HepG2 (cell line): ENCODE data around the gene RFXAP. TPM values are rescaled to one million over a fixed set of nuclear protein-coding genes. Genes with fewer than 3 reads are reported as not detected.

ENCODE experiments used
- ATAC-seq: fragments of 200-7000 bp; cut with Tn5 transposase; 3 replicates; pipeline ENCODE4 v1.9.1; 2020; ENCODE audit warnings: mild to moderate bottlenecking, moderate library complexity
- BruUV-seq: library from RNA; stranded (reverse); fragments of 400-500 nt; replicated peaks from 2 replicates; lab custom pipeline; 2021; lab: Mats Ljungman, UMichigan
- CTCF ChIA-PET: fragments of 300-600 bp; formaldehyde crosslinking; extraction: SDS; loops from one replicate; lab custom pipeline; 2021; ENCODE audit warnings: low total read pairs, inconsistent platforms, low intra/inter-chr PET ratio; lab: Yijun Ruan, JAX
- POLR2A ChIA-PET: fragments of 350-600 bp; sonication (Branson Sonifier 250); formaldehyde crosslinking; loops from one replicate; lab custom pipeline; 2020; ENCODE audit warnings: antibody characterized with exemption, inconsistent platforms; lab: Yijun Ruan, JAX
- DNase-seq: peaks from one replicate; pipeline ENCODE4 v3.0.0-alpha.2; 2015; ENCODE audit warnings: low spot score
- FAIRE-seq: peaks from 3 replicates; lab custom pipeline; 2011; peaks lifted over from hg19 to GRCh38; lab: Jason Lieb, UNC
- H2AFZ ChIP-seq: one replicate; pipeline ENCODE4 v1.6.1; 2011; ENCODE audit warnings: low read length, inconsistent platforms
- H3K27ac ChIP-seq: fragments of 300-600 bp; 3 replicates; pipeline ENCODE4 v1.8.0; 2011; ENCODE audit warnings: mixed run types, mild to moderate bottlenecking, mixed read lengths, low read length, inconsistent platforms; ENCODE audit not compliant: insufficient read depth; ENCODE audit errors: extremely low read length
- H3K27me3 ChIP-seq, 2 experiments: fragments of 200-600 bp in 1 of 2; 2 replicates in 1 of 2; 3 replicates in 1 of 2; pipeline versions ENCODE4 v1.6.0 to v1.8.0; 2011; ENCODE audit warnings: low read length in 2 of 2, mild to moderate bottlenecking in 2 of 2, moderate library complexity in 2 of 2, inconsistent platforms in 1 of 2; ENCODE audit not compliant: insufficient read depth in 2 of 2, control insufficient read depth in 1 of 2
- H3K36me3 ChIP-seq, 2 experiments: fragments of 200-600 bp in 1 of 2; replicated peaks in 1 of 2; 2 replicates in 1 of 2; 3 replicates in 1 of 2; pipeline versions ENCODE4 v1.5.1 to v1.8.0; 2011; ENCODE audit warnings: low read length in 2 of 2, inconsistent platforms in 1 of 2; ENCODE audit not compliant: insufficient read depth in 2 of 2, control insufficient read depth in 1 of 2
- H3K4me1 ChIP-seq: 2 replicates; pipeline ENCODE4 v1.5.1; 2012; ENCODE audit warnings: low read length, inconsistent platforms; ENCODE audit not compliant: insufficient read depth
- H3K4me2 ChIP-seq: 2 replicates; pipeline ENCODE4 v1.6.0; 2011; ENCODE audit warnings: low read depth, low read length, inconsistent platforms
- H3K4me3 ChIP-seq, 3 experiments: fragments of 200-600 bp in 1 of 3; sonication (generic), shearing (Covaris generic) in 1 of 3; replicated peaks in 1 of 3; 2 replicates each; pipeline ENCODE4 v1.5.1; 2011 to 2016; ENCODE audit warnings: low read length in 3 of 3, inconsistent platforms in 2 of 3, low read depth in 2 of 3, mild to moderate bottlenecking in 2 of 3, control low read depth in 1 of 3, mixed read lengths in 1 of 3; ENCODE audit not compliant: insufficient read depth in 1 of 3
- H3K79me2 ChIP-seq: one replicate; pipeline ENCODE4 v1.6.1; 2011; ENCODE audit warnings: low read length, inconsistent platforms; ENCODE audit not compliant: insufficient read depth
- H3K9ac ChIP-seq: 2 replicates; pipeline ENCODE4 v1.6.0; 2011; ENCODE audit warnings: mild to moderate bottlenecking, low read depth, low read length, inconsistent platforms; ENCODE audit not compliant: insufficient read depth
- H3K9me3 ChIP-seq: 2 replicates; pipeline ENCODE4 v1.5.1; 2012; ENCODE audit warnings: mild to moderate bottlenecking, low read length
- H4K20me1 ChIP-seq: 2 replicates; pipeline ENCODE4 v1.6.0; 2011; ENCODE audit warnings: inconsistent platforms, mild to moderate bottlenecking, low read length, moderate library complexity; ENCODE audit not compliant: insufficient read depth
- ATF5 ChIP-seq: sonication (generic); formaldehyde crosslinking; IDR thresholded peaks from 2 replicates; pipeline ENCODE4 v1.4.0; 2020; ENCODE audit warnings: mild to moderate bottlenecking, low read depth, missing genetic modification reagents
- MAX ChIP-seq: IDR thresholded peaks from 2 replicates; pipeline ENCODE4 v1.6.1; 2012; ENCODE audit warnings: inconsistent platforms
- MAZ ChIP-seq, 2 experiments: sonication (generic) in 1 of 2; formaldehyde crosslinking in 1 of 2; IDR thresholded peaks; 2 replicates each; pipeline versions ENCODE4 v1.5.0 to v1.6.1; 2012 to 2020; ENCODE audit warnings: low read depth in 2 of 2, mild to moderate bottlenecking in 2 of 2, borderline replicate concordance in 1 of 2, improper control_type of control experiment in 1 of 2, low read length in 1 of 2, missing genetic modification reagents in 1 of 2, moderate library complexity in 1 of 2
- PLRG1 ChIP-seq: fragments of 450-650 bp; conservative IDR thresholded peaks from 2 replicates; pipeline ENCODE4 v1.6.1; 2016
- SKIL ChIP-seq: sonication (generic); formaldehyde crosslinking; IDR thresholded peaks from 2 replicates; pipeline ENCODE4 v1.8.0; 2022; ENCODE audit warnings: missing genetic modification reagents, mild to moderate bottlenecking, moderate library complexity, borderline replicate concordance
- TFDP1 ChIP-seq: IDR thresholded peaks from 2 replicates; pipeline ENCODE4 v1.6.1; 2016; ENCODE audit warnings: missing compliant biosample characterization, missing genetic modification reagents, borderline replicate concordance
- ZMYM3 ChIP-seq: sonication (generic); formaldehyde crosslinking; IDR thresholded peaks from 2 replicates; pipeline ENCODE4 v1.5.1; 2020; ENCODE audit warnings: mild to moderate bottlenecking, missing genetic modification reagents
- ZNF251 ChIP-seq: sonication (generic); formaldehyde crosslinking; IDR thresholded peaks from 2 replicates; pipeline ENCODE4 v1.9.0; 2021; ENCODE audit warnings: mild to moderate bottlenecking, missing genetic modification reagents
- ZNF292 ChIP-seq: sonication (generic); formaldehyde crosslinking; IDR thresholded peaks from 2 replicates; pipeline ENCODE4 v1.8.1; 2022; ENCODE audit warnings: mild to moderate bottlenecking, low read depth, missing genetic modification reagents, borderline replicate concordance
- ZNF343 ChIP-seq: sonication (generic); formaldehyde crosslinking; IDR thresholded peaks from 2 replicates; pipeline ENCODE4 v1.4.0; 2020; ENCODE audit warnings: mild to moderate bottlenecking, missing genetic modification reagents
- ZSCAN12 ChIP-seq: sonication (generic); formaldehyde crosslinking; IDR thresholded peaks from 2 replicates; pipeline ENCODE4 v1.9.0; 2021; ENCODE audit warnings: mild to moderate bottlenecking, missing genetic modification reagents
- WGBS: methylation state at CpG from one replicate; pipeline ENCODE4 v1.1.6; 2017; ENCODE audit warnings: low lambda C conversion rate; 5-methylcytosine and 5-hydroxymethylcytosine counted together
- in situ Hi-C: cut with HindIII; loops from 2 replicates; pipeline ENCODE4 v1.10.0; 2017; ENCODE audit warnings: low pct_unique_long_range_greater_than_20kb; ENCODE audit not compliant: extremely low pct_ligation_motif_present
- intact Hi-C: fragments of 100-400 bp; cut with micrococcal nuclease; formaldehyde crosslinking; loops from one replicate; pipeline ENCODE4 v1.10.0; 2022; ENCODE audit not compliant: unreplicated experiment
- polyA plus RNA-seq, 8 experiments: library from polyadenylated mRNA; depleted of rRNA in 3 of 8; stranded (reverse) in 7 of 8; unstranded in 1 of 8; fragments of >200 nt; fragmentation: Illumina TruSeq in 4 of 8; extraction: Trizol in 4 of 8; gene quantifications; 2 replicates each; pipeline versions ENCODE4 v1.2.1 to v1.2.3, GENCODE V29; 2011 to 2016; ENCODE audit warnings: low read depth in 4 of 8, missing spikeins in 1 of 8, mixed read lengths in 1 of 8; ENCODE audit not compliant: insufficient read depth in 1 of 8
- total RNA-seq, 5 experiments: library from RNA; depleted of rRNA; stranded (reverse); fragments of >200 nt; fragmentation: Illumina TruSeq; extraction: Trizol; gene quantifications; 2 replicates each; pipeline ENCODE4 v1.2.3, GENCODE V29; 2016; ENCODE audit warnings: low read depth in 1 of 5
- TF ChIP-seq, protein P1 (sequence below): sonication (generic); formaldehyde crosslinking; IDR thresholded peaks from 2 replicates; pipeline ENCODE4 v1.8.0; 2022; ENCODE audit warnings: low read depth, missing genetic modification reagents
- TF ChIP-seq, protein P2 (sequence below): sonication (generic); formaldehyde crosslinking; IDR thresholded peaks from 2 replicates; pipeline ENCODE4 v1.4.0; 2020; ENCODE audit warnings: missing genetic modification reagents, mild to moderate bottlenecking, borderline replicate concordance

The RFXAP gene
- total and polyA plus RNA-seq, 2 of the 13 experiments (the other 11 are each of a cell fraction or from before 2014, with no cell fraction given), result 1.8 to 7.9 TPM

GRCh38 chr13:36819739-36820090 lies 693 bp downstream of the RFXAP start:
- Histone ChIP-seq H3K27ac (peak overlapping the region; percentile 63), H3K4me2 (peak overlapping the region; percentile 82), H3K36me3 (no peaks in the 10 kb centered on the region), H3K4me1 (peaks cover 48% of the 10 kb centered on the region), H4K20me1 (peaks cover 6% of the 10 kb centered on the region; the same call in 1 of the 2 replicates), H2AFZ (no peak overlapping the region), H3K9me3 (no peaks in the 10 kb centered on the region), H3K79me2 (peaks cover 35% of the 10 kb centered on the region), H3K4me3 (peak overlapping the region; percentile 71 to 84 (median 77)), H3K27me3 (no peaks in the 10 kb centered on the region; a peak in 1 of 5 replicates), H3K9ac (peak overlapping the region; percentile 73)
- ATAC-seq, result peak; percentile 16
- BruUV-seq, result no TSS peak
- WGBS, result under 1% methylated on average over 17 of the region's 20 CpGs
- CTCF ChIA-PET, result no interaction called here
- no peak for FAIRE-seq
- intact Hi-C loops, result loop anchor here (2.0 kb wide), 2 partner anchors 63 to 239 kb away; partner anchors contain the start of gene SUPT20H
- no peak for DNase-seq
- in situ Hi-C loops, result no loop called here
- POLR2A ChIA-PET, result no interaction called here
- TF ChIP-seq ATF5 (CRISPR knock-in tag) (0 out of 2 replicates have a peak, but pooled peaks have one; percentile 64), PLRG1 (no peak), ZSCAN12 (CRISPR knock-in tag) (no peak), ZNF343 (CRISPR knock-in tag) (peak; percentile 29; the same call in 1 of the 2 replicates), MAZ (IDR thresholded peaks at IDR 0.05; ENCODE audit: borderline replicate concordance, low read depth, low read length) (no peak), MAZ (CRISPR knock-in tag; IDR thresholded peaks at IDR 0.05; ENCODE audit: low read depth) (no peak), ZMYM3 (CRISPR knock-in tag) (0 out of 2 replicates have a peak, but pooled peaks have one; percentile 16), SKIL (CRISPR knock-in tag) (0 out of 2 replicates have a peak, but pooled peaks have one; percentile 22), TFDP1 (CRISPR knock-in tag) (0 out of 2 replicates have a peak, but pooled peaks have one; percentile 44), ZNF251 (CRISPR knock-in tag) (0 out of 2 replicates have a peak, but pooled peaks have one; percentile 28), MAX (peak; percentile 52; the same call in 1 of the 2 replicates), ZNF292 (CRISPR knock-in tag) (no peak)
- TF ChIP-seq, protein P1, sequence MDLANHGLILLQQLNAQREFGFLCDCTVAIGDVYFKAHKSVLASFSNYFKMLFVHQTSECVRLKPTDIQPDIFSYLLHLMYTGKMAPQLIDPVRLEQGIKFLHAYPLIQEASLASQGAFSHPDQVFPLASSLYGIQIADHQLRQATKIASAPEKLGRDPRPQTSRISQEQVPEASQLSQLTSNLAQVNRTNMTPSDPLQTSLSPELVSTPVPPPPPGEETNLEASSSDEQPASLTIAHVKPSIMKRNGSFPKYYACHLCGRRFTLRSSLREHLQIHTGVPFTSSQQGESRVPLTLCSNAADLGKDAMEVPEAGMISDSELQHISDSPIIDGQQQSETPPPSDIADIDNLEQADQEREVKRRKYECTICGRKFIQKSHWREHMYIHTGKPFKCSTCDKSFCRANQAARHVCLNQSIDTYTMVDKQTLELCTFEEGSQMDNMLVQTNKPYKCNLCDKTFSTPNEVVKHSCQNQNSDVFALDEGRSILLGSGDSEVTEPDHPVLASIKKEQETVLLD, result 0 out of 2 replicates have a peak, but pooled peaks have one; percentile 22
- TF ChIP-seq, protein P2, sequence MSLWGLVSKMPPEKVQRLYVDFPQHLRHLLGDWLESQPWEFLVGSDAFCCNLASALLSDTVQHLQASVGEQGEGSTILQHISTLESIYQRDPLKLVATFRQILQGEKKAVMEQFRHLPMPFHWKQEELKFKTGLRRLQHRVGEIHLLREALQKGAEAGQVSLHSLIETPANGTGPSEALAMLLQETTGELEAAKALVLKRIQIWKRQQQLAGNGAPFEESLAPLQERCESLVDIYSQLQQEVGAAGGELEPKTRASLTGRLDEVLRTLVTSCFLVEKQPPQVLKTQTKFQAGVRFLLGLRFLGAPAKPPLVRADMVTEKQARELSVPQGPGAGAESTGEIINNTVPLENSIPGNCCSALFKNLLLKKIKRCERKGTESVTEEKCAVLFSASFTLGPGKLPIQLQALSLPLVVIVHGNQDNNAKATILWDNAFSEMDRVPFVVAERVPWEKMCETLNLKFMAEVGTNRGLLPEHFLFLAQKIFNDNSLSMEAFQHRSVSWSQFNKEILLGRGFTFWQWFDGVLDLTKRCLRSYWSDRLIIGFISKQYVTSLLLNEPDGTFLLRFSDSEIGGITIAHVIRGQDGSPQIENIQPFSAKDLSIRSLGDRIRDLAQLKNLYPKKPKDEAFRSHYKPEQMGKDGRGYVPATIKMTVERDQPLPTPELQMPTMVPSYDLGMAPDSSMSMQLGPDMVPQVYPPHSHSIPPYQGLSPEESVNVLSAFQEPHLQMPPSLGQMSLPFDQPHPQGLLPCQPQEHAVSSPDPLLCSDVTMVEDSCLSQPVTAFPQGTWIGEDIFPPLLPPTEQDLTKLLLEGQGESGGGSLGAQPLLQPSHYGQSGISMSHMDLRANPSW, result no peak
